SK-N-SH treated with all-trans-retinoic acid at 6 μM for 48 hours (cell line): ENCODE measurements around the gene CDKL5.

Experiments
- ARNTL ChIP-seq: fragments of 450-650 bp; formaldehyde crosslinking; IDR thresholded peaks from 2 replicates; pipeline ENCODE4 v1.5.0; 2020; ENCODE audit warnings: low read depth, mild to moderate bottlenecking, moderate library complexity, borderline replicate concordance
- BACH2 ChIP-seq: fragments of 250-450 bp; sonication (Bioruptor Pico); IDR thresholded peaks from 2 replicates; pipeline ENCODE4 v1.9.0; 2021; ENCODE audit warnings: mild to moderate bottlenecking, borderline replicate concordance
- CSRNP3 ChIP-seq: fragments of 250-450 bp; sonication (Bioruptor Pico); IDR thresholded peaks from 2 replicates; pipeline ENCODE4 v1.5.1; 2021; ENCODE audit warnings: mild to moderate bottlenecking, moderate library complexity
- GLIS3 ChIP-seq: fragments of 250-450 bp; sonication (Bioruptor Pico); IDR thresholded peaks from 2 replicates; pipeline ENCODE4 v1.5.0; 2020; ENCODE audit warnings: mild to moderate bottlenecking, moderate library complexity
- ISL1 ChIP-seq: fragments of 250-450 bp; sonication (Bioruptor Pico); IDR thresholded peaks from 2 replicates; pipeline ENCODE4 v2.1.2; 2022; ENCODE audit warnings: mild to moderate bottlenecking, moderate library complexity
- PPARA ChIP-seq: fragments of 250-450 bp; sonication (Bioruptor Pico); IDR thresholded peaks from 2 replicates; pipeline ENCODE4 v1.5.0; 2020; ENCODE audit warnings: mild to moderate bottlenecking, borderline replicate concordance
- RARB ChIP-seq: fragments of 250-450 bp; sonication (Bioruptor Pico); IDR thresholded peaks from 2 replicates; pipeline ENCODE4 v1.8.0; 2021; ENCODE audit warnings: mild to moderate bottlenecking, moderate library complexity
- TSHZ2 ChIP-seq: fragments of 250-450 bp; sonication (Bioruptor Pico); IDR thresholded peaks from 2 replicates; pipeline ENCODE4 v1.5.0; 2020; ENCODE audit warnings: mild to moderate bottlenecking, moderate library complexity
- ZC3H10 ChIP-seq: fragments of 250-450 bp; sonication (Bioruptor Pico); IDR thresholded peaks from 2 replicates; pipeline ENCODE4 v1.5.1; 2021; ENCODE audit warnings: mild to moderate bottlenecking, moderate library complexity
- ZNF70 ChIP-seq: fragments of 450-650 bp; formaldehyde crosslinking; IDR thresholded peaks from 2 replicates; pipeline ENCODE4 v1.5.0; 2020; ENCODE audit warnings: mild to moderate bottlenecking, moderate library complexity
- ZNF8 ChIP-seq: fragments of 450-650 bp; formaldehyde crosslinking; IDR thresholded peaks from 2 replicates; pipeline ENCODE4 v1.5.0; 2020; ENCODE audit warnings: mild to moderate bottlenecking, moderate library complexity
- TF ChIP-seq, protein P1 (sequence below): fragments of 250-450 bp; sonication (Bioruptor Pico); IDR thresholded peaks from 2 replicates; pipeline ENCODE4 v1.5.1; 2020; ENCODE audit warnings: low read depth, mild to moderate bottlenecking, moderate library complexity

GRCh38 chrX:18607966-18608365, 182.6 kb downstream of the CDKL5 start:
- no peak for TF ChIP-seq ARNTL (CRISPR knock-in tag)
- TF ChIP-seq, protein P1, sequence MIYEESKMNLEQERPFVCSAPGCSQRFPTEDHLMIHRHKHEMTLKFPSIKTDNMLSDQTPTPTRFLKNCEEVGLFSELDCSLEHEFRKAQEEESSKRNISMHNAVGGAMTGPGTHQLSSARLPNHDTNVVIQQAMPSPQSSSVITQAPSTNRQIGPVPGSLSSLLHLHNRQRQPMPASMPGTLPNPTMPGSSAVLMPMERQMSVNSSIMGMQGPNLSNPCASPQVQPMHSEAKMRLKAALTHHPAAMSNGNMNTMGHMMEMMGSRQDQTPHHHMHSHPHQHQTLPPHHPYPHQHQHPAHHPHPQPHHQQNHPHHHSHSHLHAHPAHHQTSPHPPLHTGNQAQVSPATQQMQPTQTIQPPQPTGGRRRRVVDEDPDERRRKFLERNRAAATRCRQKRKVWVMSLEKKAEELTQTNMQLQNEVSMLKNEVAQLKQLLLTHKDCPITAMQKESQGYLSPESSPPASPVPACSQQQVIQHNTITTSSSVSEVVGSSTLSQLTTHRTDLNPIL = no peak
- no peak for TF ChIP-seq GLIS3 (CRISPR knock-in tag)
- TF ChIP-seq CSRNP3 = no peak
- TF ChIP-seq ZNF8 (CRISPR knock-in tag) = peak; percentile 61; the same call in 1 of the 2 replicates
- no peak for TF ChIP-seq BACH2 (CRISPR knock-in tag)
- no peak for TF ChIP-seq ZC3H10 (CRISPR knock-in tag)
- TF ChIP-seq RARB (CRISPR knock-in tag) = no peak
- no peak for TF ChIP-seq PPARA (CRISPR knock-in tag)
- no peak for TF ChIP-seq TSHZ2
- TF ChIP-seq ZNF70 (CRISPR knock-in tag) = no peak
- TF ChIP-seq ISL1 (CRISPR knock-in tag) = no peak
